Measurements from ENCODE around the gene ARHGEF40.

The ARHGEF40 gene

GRCh38 chr14:21136024-21136423 is 65.9 kb downstream of the ARHGEF40 start:
- DNase-seq: no peak
